ENCODE data around the gene UBLCP1. TPM values are rescaled to one million over a fixed set of nuclear protein-coding genes. Genes with fewer than 3 reads are reported as not detected.

The UBLCP1 gene
- total and polyA plus RNA-seq, 2 donors (not counting 3 experiments of a cell fraction or from before 2014, with no cell fraction given) = 5.9 to 20.3 TPM

DNA sequence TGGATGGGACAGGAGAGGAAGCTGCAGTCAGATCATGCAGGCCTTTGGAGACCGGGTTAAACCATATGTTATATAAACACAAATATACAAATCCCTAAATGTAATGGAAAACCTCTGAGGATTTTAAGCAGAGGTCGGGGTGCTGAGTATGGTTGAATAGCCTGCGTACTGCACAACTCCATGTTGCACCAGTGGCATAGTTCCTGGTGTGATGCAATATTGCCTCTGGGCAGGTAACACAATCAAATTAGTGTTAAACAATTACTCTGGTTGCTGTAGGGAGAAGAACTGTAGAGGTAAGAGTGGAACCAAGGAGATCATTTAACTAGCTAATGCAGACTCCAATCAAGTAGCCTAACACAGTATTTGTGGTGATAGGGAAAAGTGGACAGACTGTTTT lies 32.4 kb upstream of the UBLCP1 start:
- Histone ChIP-seq H3K36me3 (ENCODE audit: control insufficient read depth in 2 of 2, extremely low read depth in 1 of 2, insufficient read depth in 2 of 2, low read length in 2 of 2) (no peaks in the 10 kb centered on the region), H3K79me2 (ENCODE audit: control insufficient read depth, insufficient read depth, low read length) (no peaks in the 10 kb centered on the region), H3K9ac (replicated peaks; ENCODE audit: extremely low read depth, insufficient read depth, low read length) (no peak overlapping the region), H3K9me1 (replicated peaks; ENCODE audit: control insufficient read depth, extremely low read depth, insufficient read depth, low read length) (no peaks in the 10 kb centered on the region), H3K27ac (ENCODE audit: insufficient read depth, low read depth, low read length) (no peak overlapping the region), H3K4me1 (ENCODE audit: control insufficient read depth, extremely low read depth, insufficient read depth, low read length) (no peaks in the 10 kb centered on the region), H3K9me3 (replicated peaks; ENCODE audit: control insufficient read depth, insufficient read depth, low read length) (no peaks in the 10 kb centered on the region), H3K4me3 (replicated peaks in 1 of 3; ENCODE audit: insufficient read depth in 1 of 3, low read depth in 1 of 3, low read length in 3 of 3) (no peak overlapping the region), H4K20me1 (replicated peaks; ENCODE audit: control insufficient read depth, extremely low read depth, insufficient read depth, low read length) (no peaks in the 10 kb centered on the region), H3K4me2 (ENCODE audit: insufficient read depth, low read length) (no peak overlapping the region), H2AFZ (ENCODE audit: low read depth, low read length) (no peak overlapping the region), H3K27me3 (ENCODE audit: control insufficient read depth in 2 of 2, insufficient read depth in 2 of 2, low read length in 2 of 2) (peaks cover 4 to 6% of the 10 kb centered on the region in 2 experiments)
- dilution Hi-C loops (cut with MboI; ENCODE audit: extremely low pct_ligation_motif_present, low sequenced_read_pairs) = no loop called here
- POLR2A ChIA-PET = no interaction called here
- TF ChIP-seq, protein P1, sequence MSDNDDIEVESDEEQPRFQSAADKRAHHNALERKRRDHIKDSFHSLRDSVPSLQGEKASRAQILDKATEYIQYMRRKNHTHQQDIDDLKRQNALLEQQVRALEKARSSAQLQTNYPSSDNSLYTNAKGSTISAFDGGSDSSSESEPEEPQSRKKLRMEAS (IDR thresholded peaks at IDR 0.05; ENCODE audit: insufficient read depth, insufficient read length) = no peak
- TF ChIP-seq GATA2 (IDR thresholded peaks at IDR 0.05; ENCODE audit: insufficient read depth, insufficient read length, low read depth, low read length) = no peak
- TF ChIP-seq, protein P2, sequence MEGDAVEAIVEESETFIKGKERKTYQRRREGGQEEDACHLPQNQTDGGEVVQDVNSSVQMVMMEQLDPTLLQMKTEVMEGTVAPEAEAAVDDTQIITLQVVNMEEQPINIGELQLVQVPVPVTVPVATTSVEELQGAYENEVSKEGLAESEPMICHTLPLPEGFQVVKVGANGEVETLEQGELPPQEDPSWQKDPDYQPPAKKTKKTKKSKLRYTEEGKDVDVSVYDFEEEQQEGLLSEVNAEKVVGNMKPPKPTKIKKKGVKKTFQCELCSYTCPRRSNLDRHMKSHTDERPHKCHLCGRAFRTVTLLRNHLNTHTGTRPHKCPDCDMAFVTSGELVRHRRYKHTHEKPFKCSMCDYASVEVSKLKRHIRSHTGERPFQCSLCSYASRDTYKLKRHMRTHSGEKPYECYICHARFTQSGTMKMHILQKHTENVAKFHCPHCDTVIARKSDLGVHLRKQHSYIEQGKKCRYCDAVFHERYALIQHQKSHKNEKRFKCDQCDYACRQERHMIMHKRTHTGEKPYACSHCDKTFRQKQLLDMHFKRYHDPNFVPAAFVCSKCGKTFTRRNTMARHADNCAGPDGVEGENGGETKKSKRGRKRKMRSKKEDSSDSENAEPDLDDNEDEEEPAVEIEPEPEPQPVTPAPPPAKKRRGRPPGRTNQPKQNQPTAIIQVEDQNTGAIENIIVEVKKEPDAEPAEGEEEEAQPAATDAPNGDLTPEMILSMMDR (IDR thresholded peaks at IDR 0.05; ENCODE audit: extremely low read depth in 1 of 2, insufficient read depth in 1 of 2, low read depth in 1 of 2, low read length in 2 of 2) = no peak
- BruUV-seq (replicated peaks) = no TSS peak
- DNase-seq (ENCODE audit: low read depth, low spot score) (no peak), FAIRE-seq (no peak)
- intact Hi-C loops (cut with micrococcal nuclease) = no loop called here
- CTCF ChIA-PET = interaction anchor here (1.3 kb wide), 1 partner anchor 17 kb away, joined by 3 read pairs; no protein-coding TSS in a partner anchor

DNA sequence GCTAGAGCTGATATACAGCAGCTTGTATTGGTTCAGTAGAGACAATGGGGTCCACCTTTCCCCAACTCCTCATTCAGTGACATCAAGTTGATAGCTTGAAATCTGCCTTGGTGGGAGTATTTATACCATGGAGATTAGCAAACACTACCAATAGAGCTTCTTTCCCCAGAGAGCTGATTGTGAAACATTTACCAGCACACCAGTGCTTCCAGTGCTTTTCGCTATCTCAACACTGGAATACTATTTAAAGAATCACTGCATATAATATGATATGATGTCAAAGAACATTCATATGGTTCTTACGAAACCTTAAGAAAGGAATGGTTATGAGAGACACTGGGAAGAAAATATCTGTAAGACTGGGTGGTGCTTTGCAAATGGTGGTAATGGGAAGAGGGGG lies 31.9 kb upstream of the UBLCP1 start:
- Histone ChIP-seq H3K4me3 (replicated peaks in 1 of 3; ENCODE audit: insufficient read depth in 1 of 3, low read depth in 1 of 3, low read length in 3 of 3) (no peak overlapping the region), H3K4me1 (ENCODE audit: control insufficient read depth, extremely low read depth, insufficient read depth, low read length) (no peaks in the 10 kb centered on the region), H3K27ac (ENCODE audit: insufficient read depth, low read depth, low read length) (no peak overlapping the region), H3K79me2 (ENCODE audit: control insufficient read depth, insufficient read depth, low read length) (no peaks in the 10 kb centered on the region), H3K9me3 (replicated peaks; ENCODE audit: control insufficient read depth, insufficient read depth, low read length) (no peaks in the 10 kb centered on the region), H2AFZ (ENCODE audit: low read depth, low read length) (no peak overlapping the region), H3K27me3 (ENCODE audit: control insufficient read depth in 2 of 2, insufficient read depth in 2 of 2, low read length in 2 of 2) (peaks cover 4% of the 10 kb centered on the region in 2 experiments), H4K20me1 (replicated peaks; ENCODE audit: control insufficient read depth, extremely low read depth, insufficient read depth, low read length) (no peaks in the 10 kb centered on the region), H3K9ac (replicated peaks; ENCODE audit: extremely low read depth, insufficient read depth, low read length) (no peak overlapping the region), H3K9me1 (replicated peaks; ENCODE audit: control insufficient read depth, extremely low read depth, insufficient read depth, low read length) (no peaks in the 10 kb centered on the region), H3K36me3 (ENCODE audit: control insufficient read depth in 2 of 2, extremely low read depth in 1 of 2, insufficient read depth in 2 of 2, low read length in 2 of 2) (no peaks in the 10 kb centered on the region), H3K4me2 (ENCODE audit: insufficient read depth, low read length) (no peak overlapping the region)
- intact Hi-C loops (cut with micrococcal nuclease) (no loop called here), dilution Hi-C loops (cut with MboI; ENCODE audit: extremely low pct_ligation_motif_present, low sequenced_read_pairs) (no loop called here)
- TF ChIP-seq POLR2A (IDR thresholded peaks at IDR 0.05; ENCODE audit: low read depth, low read length) (no peak), EZH2 (IDR thresholded peaks at IDR 0.05; ENCODE audit: borderline replicate concordance, low read depth, low read length, severe bottlenecking) (no peak), FOS (IDR thresholded peaks at IDR 0.05; ENCODE audit: borderline replicate concordance, insufficient read depth, low read length) (no peak), MYC (IDR thresholded peaks at IDR 0.05; ENCODE audit: low read depth, low read length) (no peak), GATA2 (IDR thresholded peaks at IDR 0.05; ENCODE audit: insufficient read depth, insufficient read length, low read depth, low read length) (no peak), JUN (IDR thresholded peaks at IDR 0.05; ENCODE audit: borderline replicate concordance, insufficient read depth, insufficient read length, low read depth) (no peak), POLR2AphosphoS5 (IDR thresholded peaks at IDR 0.05; ENCODE audit: insufficient read depth, low read depth, low read length) (no peak)
- TF ChIP-seq, protein P2 (IDR thresholded peaks at IDR 0.05; ENCODE audit: extremely low read depth in 1 of 2, insufficient read depth in 1 of 2, low read depth in 1 of 2, low read length in 2 of 2) = no peak
- TF ChIP-seq, protein P1 (IDR thresholded peaks at IDR 0.05; ENCODE audit: insufficient read depth, insufficient read length) = no peak
- FAIRE-seq (no peak), DNase-seq (ENCODE audit: low read depth, low spot score) (no peak)
- ChIA-PET POLR2A (interaction anchor here (0.5 kb wide), 1 partner anchor 274 kb away, joined by 3 read pairs; no protein-coding TSS in a partner anchor), CTCF (interaction anchor here (1.3 kb wide), 1 partner anchor 18 kb away, joined by 3 read pairs; no protein-coding TSS in a partner anchor)
- no TSS peak for BruUV-seq (replicated peaks)

Measured in endothelial cell of umbilical vein (primary cell).